OCI-LY7 (cell line): ENCODE measurements around the gene NTPCR. TPM values are rescaled to one million over a fixed set of nuclear protein-coding genes. Genes with fewer than 3 reads are reported as not detected.

Experiments
- BruUV-seq: library from RNA; stranded (reverse); fragments of 400-500 nt; replicated peaks from 2 replicates; lab custom pipeline; 2021; lab: Mats Ljungman, UMichigan
- CTCF ChIA-PET: fragments of 300-600 bp; sonication (Branson Sonifier 250); formaldehyde crosslinking; loops from one replicate; lab custom pipeline; 2022; ENCODE audit warnings: antibody characterized with exemption; ENCODE audit not compliant: unreplicated experiment; lab: Charles Lee
- POLR2A ChIA-PET: fragments of 300-600 bp; sonication (Branson Sonifier 250); formaldehyde crosslinking; loops from one replicate; lab custom pipeline; 2022; ENCODE audit warnings: antibody characterized with exemption; lab: Charles Lee
- DNase-seq: peaks from one replicate; pipeline ENCODE4 v3.0.0-alpha.2; 2015; ENCODE audit warnings: low spot score
- H2AFZ ChIP-seq: fragments of 200-600 bp; sonication (generic), shearing (Covaris generic); 2 replicates; pipeline ENCODE4 v1.6.1; 2014; ENCODE audit warnings: mild to moderate bottlenecking, antibody characterized with exemption, low read length, moderate library complexity
- H3K27ac ChIP-seq: fragments of 200-600 bp; sonication (generic); 2 replicates; pipeline ENCODE4 v1.5.1; 2014; ENCODE audit warnings: mixed run types, low read depth, mild to moderate bottlenecking, moderate library complexity, low read length, inconsistent platforms; ENCODE audit not compliant: poor library complexity, severe bottlenecking
- H3K36me3 ChIP-seq: fragments of 200-600 bp; sonication (generic); 2 replicates; pipeline ENCODE4 v1.6.1; 2014; ENCODE audit warnings: mild to moderate bottlenecking, antibody characterized with exemption, low read length, moderate library complexity, mixed read lengths; ENCODE audit not compliant: insufficient read depth
- H3K4me1 ChIP-seq: fragments of 200-600 bp; sonication (generic); 2 replicates; pipeline ENCODE4 v1.5.1; 2014; ENCODE audit warnings: mild to moderate bottlenecking, low read length; ENCODE audit not compliant: insufficient read depth, poor library complexity, severe bottlenecking
- H3K4me2 ChIP-seq: fragments of 200-600 bp; sonication (generic); 2 replicates; pipeline ENCODE4 v1.6.1; 2014; ENCODE audit warnings: mild to moderate bottlenecking, low read length
- H3K4me3 ChIP-seq: fragments of 200-600 bp; sonication (generic); 2 replicates; pipeline ENCODE4 v1.5.1; 2014; ENCODE audit warnings: mild to moderate bottlenecking, low read depth, low read length; ENCODE audit not compliant: poor library complexity, severe bottlenecking
- H3K79me2 ChIP-seq: fragments of 200-600 bp; sonication (generic); 2 replicates; pipeline ENCODE4 v1.6.1; 2016; ENCODE audit warnings: low read depth, mild to moderate bottlenecking, low read length, moderate library complexity, mixed read lengths; ENCODE audit not compliant: insufficient read depth
- H3K9me2 ChIP-seq: fragments of 200-600 bp; sonication (generic); 2 replicates; pipeline ENCODE4 v1.6.1; 2016; ENCODE audit warnings: mild to moderate bottlenecking, low read length, mixed read lengths; ENCODE audit not compliant: insufficient read depth
- H3K9me3 ChIP-seq: fragments of 200-600 bp; sonication (generic); 2 replicates; pipeline ENCODE4 v1.6.1; 2014; ENCODE audit warnings: mild to moderate bottlenecking, mixed run types, low read length, mixed read lengths
- H4K20me1 ChIP-seq: fragments of 200-600 bp; sonication (generic); 2 replicates; pipeline ENCODE4 v1.6.1; 2014; ENCODE audit warnings: mild to moderate bottlenecking, antibody characterized with exemption, low read length, moderate library complexity, mixed read lengths; ENCODE audit not compliant: insufficient read depth
- CTCF ChIP-seq: fragments of 200-600 bp; sonication (generic); conservative IDR thresholded peaks from 2 replicates; pipeline ENCODE4 v1.5.1; 2014; ENCODE audit warnings: mild to moderate bottlenecking, antibody characterized with exemption, low read length, moderate library complexity, mixed read lengths
- EZH2phosphoT487 ChIP-seq: fragments of 200-600 bp; sonication (generic); IDR thresholded peaks from 2 replicates; pipeline ENCODE4 v1.6.1; 2018; ENCODE audit warnings: low read depth, borderline replicate concordance, mild to moderate bottlenecking, mixed run types, antibody characterized with exemption, low read length, moderate library complexity, mixed read lengths
- intact Hi-C: fragments of 100-400 bp; cut with micrococcal nuclease; formaldehyde crosslinking; loops from one replicate; pipeline ENCODE4 v1.10.0; 2022; ENCODE audit not compliant: unreplicated experiment
- total RNA-seq, 2 experiments: library from RNA; depleted of rRNA in 1 of 2; stranded (reverse); fragments of >200 nt in 1 of 2; shearing (Covaris generic) in 1 of 2; gene quantifications; 2 replicates each; pipeline ENCODE4 v1.2.3, GENCODE V29; 2014 to 2022

The NTPCR gene
- total RNA-seq, 2 experiments from 2014 or later = 17.3 to 39.1 TPM

- no TSS peak for BruUV-seq
- Histone ChIP-seq H3K79me2 (no peaks in the 10 kb centered on the region), H3K9me2 (no peaks in the 10 kb centered on the region), H3K4me3 (no peak overlapping the region), H3K4me2 (no peak overlapping the region), H3K4me1 (no peaks in the 10 kb centered on the region), H3K36me3 (no peaks in the 10 kb centered on the region), H4K20me1 (no peaks in the 10 kb centered on the region), H2AFZ (no peak overlapping the region), H3K9me3 (no peaks in the 10 kb centered on the region), H3K27ac (no peak overlapping the region)
- TF ChIP-seq EZH2phosphoT487 = no peak
- no peak for TF ChIP-seq CTCF
- DNase-seq = no peak
- POLR2A ChIA-PET = interaction anchor here (1.7 kb wide), 1 partner anchor 10 kb away, joined by 3 read pairs; no protein-coding TSS in a partner anchor
- CTCF ChIA-PET = no interaction called here
- intact Hi-C loops = no loop called here
Observed at GRCh38 chr1:232904566-232904965, 45.8 kb upstream of the NTPCR start.

GRCh38 chr1:232905331-232906034 is 44.9 kb upstream of the NTPCR start:
- Histone ChIP-seq H3K9me3 (no peaks in the 10 kb centered on the region), H3K4me1 (no peaks in the 10 kb centered on the region), H3K4me2 (no peak overlapping the region), H4K20me1 (no peaks in the 10 kb centered on the region), H3K9me2 (no peaks in the 10 kb centered on the region), H3K4me3 (no peak overlapping the region), H3K79me2 (no peaks in the 10 kb centered on the region), H2AFZ (no peak overlapping the region), H3K36me3 (no peaks in the 10 kb centered on the region), H3K27ac (no peak overlapping the region)
- no peak for TF ChIP-seq EZH2phosphoT487
- TF ChIP-seq CTCF = no peak
- no peak for DNase-seq
- BruUV-seq = no TSS peak
- POLR2A ChIA-PET = no interaction called here
- CTCF ChIA-PET = no interaction called here
- intact Hi-C loops = no loop called here

GRCh38 chr1:232906441-232906840 is 44.0 kb upstream of the NTPCR start:
- intact Hi-C loops = no loop called here
- DNase-seq = no peak
- Histone ChIP-seq H3K27ac (no peak overlapping the region), H4K20me1 (no peaks in the 10 kb centered on the region), H3K4me2 (no peak overlapping the region), H3K4me3 (no peak overlapping the region), H3K36me3 (no peaks in the 10 kb centered on the region), H3K9me2 (no peaks in the 10 kb centered on the region), H3K4me1 (no peaks in the 10 kb centered on the region), H3K79me2 (no peaks in the 10 kb centered on the region), H2AFZ (no peak overlapping the region), H3K9me3 (no peaks in the 10 kb centered on the region)
- TF ChIP-seq EZH2phosphoT487 (no peak), CTCF (no peak)
- CTCF ChIA-PET = no interaction called here
- POLR2A ChIA-PET = no interaction called here
- BruUV-seq = no TSS peak
